Measurements from ENCODE around the gene SLC6A20.

SLC6A20 gene, protein sequence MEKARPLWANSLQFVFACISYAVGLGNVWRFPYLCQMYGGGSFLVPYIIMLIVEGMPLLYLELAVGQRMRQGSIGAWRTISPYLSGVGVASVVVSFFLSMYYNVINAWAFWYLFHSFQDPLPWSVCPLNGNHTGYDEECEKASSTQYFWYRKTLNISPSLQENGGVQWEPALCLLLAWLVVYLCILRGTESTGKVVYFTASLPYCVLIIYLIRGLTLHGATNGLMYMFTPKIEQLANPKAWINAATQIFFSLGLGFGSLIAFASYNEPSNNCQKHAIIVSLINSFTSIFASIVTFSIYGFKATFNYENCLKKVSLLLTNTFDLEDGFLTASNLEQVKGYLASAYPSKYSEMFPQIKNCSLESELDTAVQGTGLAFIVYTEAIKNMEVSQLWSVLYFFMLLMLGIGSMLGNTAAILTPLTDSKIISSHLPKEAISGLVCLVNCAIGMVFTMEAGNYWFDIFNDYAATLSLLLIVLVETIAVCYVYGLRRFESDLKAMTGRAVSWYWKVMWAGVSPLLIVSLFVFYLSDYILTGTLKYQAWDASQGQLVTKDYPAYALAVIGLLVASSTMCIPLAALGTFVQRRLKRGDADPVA

DNA sequence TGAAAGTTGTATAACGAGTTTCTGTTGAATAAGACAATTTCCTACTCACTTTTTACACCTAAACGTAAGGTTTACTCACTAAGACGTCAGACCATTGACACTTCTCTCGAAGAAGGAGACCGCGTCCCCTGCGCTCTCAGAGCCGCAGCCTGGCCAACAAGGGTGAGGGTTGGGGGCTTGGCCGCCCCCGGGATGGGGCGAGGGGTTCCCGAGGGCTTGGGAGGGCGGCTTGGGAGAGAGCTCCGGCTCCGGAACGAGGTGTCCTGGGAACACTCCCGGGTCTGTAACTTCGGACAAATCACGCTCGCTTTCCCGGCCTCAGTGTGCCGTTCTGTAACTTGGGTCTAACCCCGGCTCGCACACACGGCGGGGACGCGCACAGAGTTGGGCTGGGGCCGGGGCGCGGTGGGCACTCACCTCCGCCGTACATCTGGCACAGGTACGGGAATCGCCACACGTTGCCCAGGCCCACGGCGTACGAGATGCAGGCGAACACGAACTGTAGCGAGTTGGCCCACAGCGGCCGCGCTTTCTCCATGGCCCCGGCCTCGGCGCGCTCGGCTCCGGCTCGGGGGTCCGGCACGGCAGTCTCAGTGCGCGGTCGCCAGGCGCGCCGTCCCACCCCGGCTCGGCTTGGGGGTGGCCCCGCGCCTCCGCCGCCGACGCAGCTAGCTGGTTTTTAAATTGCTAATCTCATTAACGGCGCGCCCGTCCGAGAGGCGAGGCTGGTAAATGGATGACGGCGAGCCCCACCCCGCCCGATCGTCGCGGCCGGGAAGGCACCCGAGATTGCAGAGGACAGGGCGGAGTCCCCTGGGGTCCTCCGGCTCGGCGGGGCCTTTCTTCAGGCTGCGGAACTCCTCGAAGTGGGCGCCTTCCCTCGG is at the start of gene SLC6A20:
Gene SLC6A20 (minus strand): TSS at position 655 of the 884 bp plus-strand sequence. CDS start 117 bp downstream, at position 538.
- no peak for DNase-seq (ENCODE audit: low read depth)

DNA sequence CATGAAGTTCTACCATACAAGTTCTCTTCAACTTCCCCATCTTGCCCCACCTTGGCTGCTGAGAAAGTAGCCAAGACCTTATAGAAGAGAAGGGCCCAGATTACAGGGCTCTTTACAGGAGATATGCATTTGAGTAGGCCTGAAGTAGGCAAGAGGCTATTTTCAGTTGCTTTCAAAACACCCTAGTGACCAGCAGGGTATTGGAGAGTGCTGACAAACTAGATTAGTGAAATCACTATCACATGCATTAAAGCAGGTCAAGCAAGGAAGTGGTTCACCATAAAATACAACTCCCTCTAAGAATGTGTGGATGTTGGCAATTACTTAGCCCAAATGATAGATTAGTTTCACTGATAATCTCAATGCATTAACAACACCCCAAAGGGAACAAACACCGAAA is 48.3 kb upstream of the SLC6A20 start:
- DNase-seq (ENCODE audit: low read depth) = no peak

DNA sequence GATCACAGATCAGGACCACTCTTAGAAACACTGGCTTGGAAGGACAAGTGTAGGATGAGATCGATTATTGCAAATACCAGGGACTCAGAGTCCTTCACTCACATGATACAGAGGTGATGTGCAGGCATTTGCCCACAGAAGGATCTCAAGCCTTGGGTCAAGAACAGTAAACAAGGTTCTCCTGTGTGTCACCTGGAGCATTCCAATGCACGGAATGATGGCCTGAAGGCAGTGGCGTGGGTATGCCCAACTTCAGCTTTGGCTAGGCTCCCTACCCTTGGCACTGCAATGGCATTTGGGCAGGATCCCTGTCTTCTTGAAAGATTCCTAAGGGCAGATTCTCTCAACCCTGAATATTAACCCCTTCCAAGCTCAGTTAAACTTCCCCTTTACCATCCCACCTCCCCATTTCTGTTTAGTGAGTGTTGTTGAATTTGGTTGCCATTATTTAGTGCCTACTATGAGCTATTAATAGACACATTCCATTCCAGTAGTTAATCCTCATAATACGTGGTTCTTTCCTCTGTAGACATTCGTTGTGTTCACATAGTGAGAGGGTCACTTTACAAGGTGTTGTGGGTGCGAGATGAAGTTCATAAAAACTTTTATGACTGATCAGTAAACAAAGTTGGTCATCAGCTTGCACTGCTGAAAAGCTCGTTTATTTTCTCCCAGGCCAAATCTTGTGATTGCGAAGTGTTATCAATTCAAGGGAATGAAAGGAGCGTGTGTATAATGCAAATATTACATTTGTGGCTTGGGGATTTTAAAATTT is 46.7 kb upstream of the SLC6A20 start:
- no peak for DNase-seq (ENCODE audit: low read depth)

DNA sequence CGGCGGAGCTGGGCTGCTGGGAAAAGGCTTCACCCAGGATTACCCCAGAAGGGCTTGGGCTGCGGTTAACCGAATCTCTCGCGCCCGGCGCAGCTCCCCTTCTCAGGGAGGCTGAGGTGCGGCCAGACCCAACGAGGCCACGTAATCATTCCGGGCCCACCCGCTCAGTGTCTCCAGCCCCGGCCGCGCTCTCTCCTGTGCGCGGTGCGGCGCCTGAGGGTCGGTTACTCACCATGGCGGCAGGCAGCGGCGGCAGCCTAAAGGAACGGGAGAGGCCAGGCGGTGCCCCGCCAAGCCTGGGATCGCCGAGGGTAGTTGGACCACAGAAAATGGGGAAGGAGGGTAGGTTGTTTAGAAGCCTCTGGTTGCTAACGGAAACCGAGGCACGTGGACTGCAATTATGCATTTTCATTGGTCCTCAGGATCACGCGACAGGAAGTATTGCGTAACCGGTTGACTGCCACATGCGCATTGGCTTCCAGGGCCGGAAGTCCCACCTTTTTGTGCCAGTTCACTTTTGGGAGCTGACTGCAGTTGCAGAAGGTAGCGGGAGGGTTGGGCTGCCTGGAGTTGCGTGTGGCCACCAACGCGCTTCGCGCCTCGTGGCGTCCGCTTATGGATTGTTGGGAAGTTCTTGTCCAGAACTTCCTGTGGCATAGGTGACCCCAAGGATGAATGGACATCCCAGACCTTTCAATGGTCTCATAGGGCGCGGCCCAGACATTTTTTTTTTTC is 45.6 kb upstream of the SLC6A20 start, which contains the start of gene LZTFL1:
Gene LZTFL1 (minus strand): TSS at position 363 of the 735 bp plus-strand sequence. CDS start 128 bp downstream, at position 235.
- DNase-seq (ENCODE audit: low read depth) = peak; percentile 96

DNA sequence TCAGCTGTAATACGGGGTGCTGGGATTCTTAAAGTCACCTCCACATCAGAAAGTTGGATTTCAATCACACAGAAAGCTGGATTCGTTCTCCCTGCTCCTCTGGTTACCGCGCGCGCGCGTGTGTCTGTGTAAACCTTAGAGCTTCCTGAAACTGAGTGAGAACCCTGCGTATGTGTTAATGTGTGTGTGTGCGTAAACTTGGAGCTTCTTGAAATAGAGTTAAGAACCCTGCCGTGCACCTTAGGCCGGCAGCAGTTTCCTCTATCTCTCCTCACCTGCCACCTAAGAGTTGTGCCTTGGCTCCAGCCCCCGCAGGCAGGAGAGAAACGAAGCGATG is 45.1 kb upstream of the SLC6A20 start:
- no peak for DNase-seq (ENCODE audit: low read depth)

DNA sequence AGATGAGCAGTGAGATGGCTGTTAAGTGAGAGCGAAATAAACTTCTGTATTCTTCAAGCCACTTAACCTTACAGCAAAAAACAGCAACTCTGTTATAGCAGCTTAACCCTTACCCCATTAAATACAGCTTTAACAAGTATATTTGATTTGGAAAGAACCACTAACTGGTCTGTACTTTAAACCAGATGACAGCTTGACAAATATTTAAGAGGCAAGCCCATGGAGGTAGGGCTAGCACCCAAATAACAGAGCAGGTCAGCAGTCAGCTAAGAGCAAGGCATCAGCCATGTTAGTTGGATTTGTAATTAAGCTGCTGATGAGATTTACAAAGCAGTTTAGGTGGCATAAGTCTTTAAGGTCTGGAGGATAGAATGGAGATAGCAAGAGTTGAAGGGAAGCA is 42.1 kb upstream of the SLC6A20 start:
- DNase-seq (ENCODE audit: low read depth) = no peak

DNA sequence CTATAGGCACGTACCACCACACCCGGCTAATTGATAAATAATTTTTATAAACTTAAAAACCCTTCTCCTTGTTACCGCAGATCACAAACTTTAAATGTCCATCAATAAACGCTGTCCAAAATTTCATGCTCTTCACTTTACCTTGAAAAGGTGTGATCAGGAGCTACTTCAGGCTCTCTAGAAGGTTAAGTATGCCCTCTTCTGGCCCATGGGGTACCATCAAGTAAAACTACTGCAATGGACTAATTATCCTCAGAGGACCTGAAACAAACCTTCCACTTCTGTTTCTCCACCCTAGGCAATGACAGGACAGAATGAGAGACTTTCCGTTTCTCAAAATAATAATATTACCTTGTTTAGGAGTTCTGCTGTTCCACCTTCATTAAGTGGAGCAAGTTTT is 36.4 kb upstream of the SLC6A20 start:
- no peak for DNase-seq (ENCODE audit: low read depth)

DNA sequence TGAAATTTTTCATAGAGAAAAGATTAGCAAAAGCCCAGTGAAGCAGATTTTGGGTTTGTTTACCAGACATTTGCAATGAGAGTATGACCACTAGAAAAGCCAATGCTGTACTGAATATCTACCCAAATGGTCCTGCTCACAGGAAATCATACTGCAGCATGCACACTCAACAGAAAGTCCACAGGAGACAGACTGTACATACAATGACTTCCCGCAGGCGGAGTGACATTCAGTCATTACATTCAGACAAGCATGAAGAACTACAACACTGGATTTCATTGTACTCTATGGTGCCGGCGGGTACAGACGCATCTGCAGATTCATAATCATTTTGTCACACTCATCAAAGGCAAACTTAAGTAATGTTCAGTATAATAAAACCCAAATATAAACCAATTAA is 33.8 kb upstream of the SLC6A20 start:
- no peak for DNase-seq (ENCODE audit: low read depth)

DNA sequence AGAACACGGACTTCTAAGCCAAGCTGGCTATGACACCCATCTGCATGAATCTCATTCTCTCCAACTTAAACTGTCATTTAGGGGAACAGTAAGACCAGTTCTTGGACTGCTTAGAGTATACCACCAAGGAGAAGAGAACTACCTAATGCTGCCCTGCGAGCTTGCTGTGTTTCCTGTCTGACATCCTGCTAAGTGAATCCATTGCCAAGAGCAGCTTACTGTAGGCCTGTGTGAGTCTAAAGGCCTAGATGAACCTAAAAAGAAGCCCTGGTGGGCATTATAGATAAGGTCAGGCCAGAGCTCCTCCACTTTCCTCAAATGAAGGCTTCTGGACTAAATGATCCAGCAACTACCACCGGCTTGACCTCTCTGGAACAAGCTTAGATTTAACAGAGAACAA is 30.6 kb upstream of the SLC6A20 start:
- no peak for DNase-seq (ENCODE audit: low read depth)

DNA sequence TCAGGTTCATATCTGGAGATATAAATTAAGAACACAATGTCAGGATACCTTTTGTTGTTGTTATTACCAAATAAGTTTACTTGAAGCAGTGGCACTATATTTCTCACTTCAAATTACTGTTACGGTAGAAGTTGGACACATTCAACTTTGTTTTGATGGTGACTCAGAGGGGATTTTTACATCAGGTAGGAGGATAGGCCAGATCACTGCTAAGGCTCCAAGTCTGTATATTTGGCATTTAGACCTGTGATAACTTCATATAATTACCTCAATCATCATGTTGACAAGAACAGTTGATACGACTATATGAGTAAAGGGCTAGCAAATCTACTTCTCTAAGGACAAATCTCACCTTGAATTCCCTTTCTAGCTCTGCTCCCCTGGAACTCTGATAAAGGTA is 30.0 kb upstream of the SLC6A20 start:
- no peak for DNase-seq (ENCODE audit: low read depth)

DNA sequence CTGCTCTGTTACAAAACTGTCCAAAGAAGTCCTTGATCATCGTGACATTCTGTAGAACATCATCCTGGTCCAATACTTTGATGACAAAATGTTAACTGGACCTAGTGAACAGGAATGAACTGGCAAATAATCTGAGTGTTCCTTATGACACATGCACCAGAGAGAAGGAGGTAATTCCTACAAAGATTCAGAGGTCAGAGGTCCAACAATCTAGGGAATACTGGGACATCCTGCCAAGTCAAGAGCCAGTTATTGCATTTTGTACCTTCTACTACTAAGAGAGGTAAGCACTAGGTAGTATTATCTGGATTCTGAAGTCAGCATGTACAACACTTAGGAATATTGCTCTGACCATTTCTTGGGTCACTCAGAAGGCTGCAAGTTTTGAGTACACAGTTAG is 24.8 kb upstream of the SLC6A20 start:
- no peak for DNase-seq (ENCODE audit: low read depth)

DNA sequence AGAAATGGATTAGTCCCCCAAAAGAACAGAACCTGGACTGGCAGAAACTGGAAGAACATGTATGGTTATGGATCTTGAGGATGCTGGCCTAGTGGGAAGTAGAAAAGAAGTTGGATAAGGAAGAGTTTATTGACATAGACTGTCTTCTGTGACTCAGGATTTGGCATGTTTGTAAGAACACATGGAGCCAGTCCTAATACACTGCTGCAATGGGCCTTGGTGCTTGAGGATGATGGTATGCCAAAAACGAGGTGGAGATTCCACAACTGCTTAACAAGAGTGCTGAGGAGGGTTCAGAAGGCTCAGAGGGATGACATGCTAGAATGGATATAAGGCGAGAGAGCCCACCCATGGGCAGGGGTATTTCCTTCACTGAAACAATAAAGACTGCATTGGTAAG is 23.2 kb upstream of the SLC6A20 start:
- DNase-seq (ENCODE audit: low read depth) = peak; percentile 10

DNA sequence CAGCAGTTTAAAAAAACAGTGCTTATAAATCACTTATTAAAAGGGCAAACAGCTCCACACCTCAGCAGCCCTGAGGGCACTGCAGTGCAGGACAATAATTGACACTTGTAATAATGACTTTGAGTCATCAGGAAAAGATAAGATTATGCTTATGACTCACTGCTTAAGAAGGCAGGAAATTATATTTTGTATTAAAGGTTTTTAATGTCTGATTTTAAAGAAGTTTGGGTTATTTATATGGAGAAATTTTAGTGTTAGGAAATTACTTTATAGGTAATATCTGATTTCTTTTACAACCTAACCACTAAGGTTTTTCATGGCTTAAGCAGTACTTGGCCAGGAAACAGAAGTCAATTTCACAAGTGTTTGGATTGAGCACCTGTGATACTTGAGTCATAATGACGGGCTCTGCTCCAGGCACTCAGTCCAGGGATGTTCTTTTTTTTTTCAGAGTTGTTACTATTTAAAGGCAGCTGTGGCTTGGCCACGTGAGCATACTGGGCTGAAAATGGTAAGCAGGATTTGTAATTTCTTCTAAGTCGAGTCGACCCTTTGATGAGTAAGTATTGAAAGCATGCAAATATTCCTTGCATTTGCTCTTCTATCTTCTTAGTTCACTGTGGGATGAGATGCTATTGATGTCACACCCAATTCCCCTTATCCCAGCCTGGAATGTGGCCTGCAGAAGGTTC is 21.6 kb upstream of the SLC6A20 start:
- DNase-seq (ENCODE audit: low read depth) = peak; percentile 76

DNA sequence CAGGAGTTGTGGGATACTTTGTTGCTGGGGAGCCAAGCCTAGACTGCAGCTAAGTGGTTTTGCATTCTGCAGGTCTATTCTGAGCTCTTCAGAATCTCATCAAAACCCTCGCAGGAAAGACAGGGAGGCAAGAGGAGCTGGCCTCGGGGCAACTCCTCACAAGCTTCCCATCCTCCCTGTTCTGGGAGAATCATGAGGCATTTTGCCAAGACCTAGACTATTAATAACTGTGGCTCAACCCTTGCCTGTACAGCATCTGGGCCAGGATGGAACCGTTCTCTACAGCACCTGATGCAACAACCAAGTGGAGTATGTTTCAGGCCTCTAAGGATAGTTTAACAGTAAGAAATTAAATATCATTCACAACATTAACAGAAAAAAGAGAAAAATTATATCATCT is 20.2 kb upstream of the SLC6A20 start:
- no peak for DNase-seq (ENCODE audit: low read depth)

DNA sequence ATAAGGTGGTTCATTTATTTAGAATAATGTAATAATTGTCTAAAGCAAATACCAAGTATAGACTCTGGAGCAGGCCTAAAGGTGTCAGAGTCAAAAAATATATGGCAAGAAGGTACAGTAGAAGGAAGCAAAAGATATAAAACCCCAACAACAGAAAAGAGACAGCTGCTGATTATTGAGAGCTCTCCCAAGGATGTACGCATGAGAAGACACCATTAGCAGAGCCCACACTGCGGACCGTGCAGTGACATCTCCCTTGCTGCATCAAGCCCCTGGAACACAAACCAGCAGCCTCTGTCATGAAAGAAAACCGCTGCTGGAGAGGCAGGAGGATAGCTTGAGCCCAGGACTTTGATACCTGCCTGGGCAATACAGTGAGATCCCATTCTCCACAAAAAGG is 18.0 kb upstream of the SLC6A20 start:
- no peak for DNase-seq (ENCODE audit: low read depth)

DNA sequence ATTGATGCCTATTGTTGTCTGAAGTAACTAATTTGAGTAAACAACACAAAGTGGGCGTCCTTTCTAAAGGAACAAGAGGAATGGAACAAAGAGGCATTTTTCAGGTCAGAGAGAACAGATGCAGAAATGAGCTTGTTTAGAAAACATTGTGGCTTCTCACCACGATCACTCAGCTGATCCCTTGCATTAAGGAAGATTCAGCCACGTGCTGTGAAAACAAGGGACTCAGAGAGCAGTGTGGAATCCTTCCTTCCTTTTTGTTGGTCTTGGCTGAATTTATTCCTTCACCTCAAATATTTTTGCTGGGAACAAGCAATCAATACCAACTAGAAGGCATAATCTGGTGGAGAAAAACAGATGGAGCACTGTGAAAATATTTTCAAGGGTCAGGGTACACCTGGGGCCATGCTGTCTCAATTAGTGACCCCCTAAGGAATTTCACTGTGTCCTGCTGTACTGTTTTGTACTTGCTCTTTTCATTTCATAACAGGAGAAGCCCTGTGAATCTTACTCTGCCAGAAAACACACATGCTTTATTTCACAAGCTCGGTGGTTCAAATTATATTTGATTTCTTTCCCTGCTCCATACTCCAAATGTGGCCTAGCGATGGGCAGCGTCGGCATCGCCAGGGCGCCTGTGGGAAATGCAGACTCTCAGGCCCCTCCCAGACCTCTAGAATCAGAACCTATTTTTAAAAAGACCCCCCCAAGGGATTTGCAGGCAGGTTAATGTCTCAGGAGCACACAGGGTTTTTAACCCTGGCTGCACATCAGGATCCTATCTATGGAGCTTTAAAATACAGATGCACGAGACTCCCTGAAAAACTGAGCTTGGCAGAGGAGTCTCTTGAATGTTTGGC is 11.6 kb upstream of the SLC6A20 start:
- no peak for DNase-seq (ENCODE audit: low read depth)

DNA sequence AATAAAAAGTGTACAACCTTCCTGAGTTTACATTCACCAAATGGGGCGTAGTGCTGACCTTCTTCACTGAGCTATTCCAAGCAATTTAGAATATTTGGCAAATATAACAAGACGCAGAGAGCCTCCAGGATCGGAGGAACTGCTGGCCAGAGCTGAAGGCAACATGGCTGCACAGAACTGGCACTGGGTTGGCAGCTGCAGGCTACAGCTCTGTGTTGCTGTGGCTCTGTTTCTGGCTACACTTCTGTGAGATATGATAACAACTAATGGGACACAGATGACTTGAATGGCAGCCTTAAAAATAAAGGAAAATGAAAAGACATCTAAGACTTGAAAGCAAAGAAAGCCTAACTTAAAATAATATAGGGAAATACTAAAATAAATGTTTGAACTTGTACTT is 10.8 kb upstream of the SLC6A20 start:
- DNase-seq (ENCODE audit: low read depth) = no peak

DNA sequence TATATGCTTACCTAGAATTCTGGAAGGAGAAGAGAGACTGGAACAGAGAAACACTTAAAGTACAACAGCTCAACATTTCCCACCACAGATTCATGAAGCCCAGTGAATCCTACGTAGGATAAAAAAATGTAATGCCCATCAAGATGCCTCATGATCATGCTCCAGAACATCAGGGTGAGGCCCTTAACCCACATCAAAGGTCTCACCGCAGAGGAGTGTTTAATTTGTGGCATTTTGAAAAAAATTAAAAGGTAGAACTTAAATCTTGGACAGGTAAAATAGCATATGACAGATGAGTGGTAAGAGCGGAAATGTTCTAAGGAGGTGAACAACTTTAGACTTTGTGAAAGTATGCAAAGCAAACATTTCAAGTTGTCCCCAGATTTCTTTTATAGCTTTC is 9.7 kb upstream of the SLC6A20 start:
- no peak for DNase-seq (ENCODE audit: low read depth)

DNA sequence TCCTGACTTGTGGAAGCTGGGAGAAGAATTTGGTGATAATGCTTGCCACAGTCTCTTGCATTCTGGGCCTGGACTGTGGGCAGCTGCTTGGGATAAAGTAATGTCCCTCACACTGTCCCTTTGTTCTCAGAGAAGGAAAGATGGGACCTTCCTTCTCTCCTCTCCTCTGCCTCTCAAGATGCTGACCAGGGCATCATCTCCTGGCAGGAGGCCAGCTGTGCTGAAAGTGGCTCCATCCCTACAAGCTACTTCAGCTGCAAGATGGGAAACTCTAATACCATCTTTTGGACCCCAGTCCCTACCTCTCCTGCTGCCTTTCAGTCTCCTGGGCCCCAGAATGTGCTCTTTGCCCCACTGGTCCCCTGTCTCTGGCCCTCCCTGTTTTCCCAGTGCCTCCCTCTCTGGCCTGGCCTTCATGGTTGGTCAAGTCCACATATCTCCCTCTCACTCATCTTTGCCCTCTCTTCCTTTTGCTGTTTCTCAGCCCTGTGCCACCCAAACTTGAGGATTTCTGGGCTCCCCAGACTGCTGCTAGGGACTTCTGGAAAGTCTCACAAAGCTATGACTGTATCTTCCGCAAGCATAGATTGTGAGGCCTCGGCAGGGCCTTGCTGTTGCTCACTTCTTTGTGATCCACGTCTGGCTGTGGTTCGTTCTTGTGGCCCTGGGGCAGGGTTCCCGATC is 7.1 kb upstream of the SLC6A20 start:
- DNase-seq (ENCODE audit: low read depth) = no peak
